Glutamatergic neuron (in vitro differentiated cells): ENCODE measurements around the gene BRWD1. TPM values are rescaled to one million over a fixed set of nuclear protein-coding genes. Genes with fewer than 3 reads are reported as not detected.
A peak's percentile ranks its signal among the peaks of the same experiment; 100 is the strongest.
"Not testable (repeated sequence)": the region's sequence is repeated elsewhere in the genome, so short reads cannot be mapped to it uniquely, and the experiment has no call there.

Experiments
- DNase-seq: peaks from one replicate; pipeline ENCODE4 v3.0.0; 2022
- H3K27ac Mint-ChIP-seq: one replicate; pipeline ENCODE4 v1.8.0; 2020; ENCODE audit warnings: mild to moderate bottlenecking, mixed read lengths, inconsistent platforms; ENCODE audit not compliant: unreplicated experiment
- H3K27me3 Mint-ChIP-seq: one replicate; pipeline ENCODE4 v1.8.0; 2020; ENCODE audit warnings: mild to moderate bottlenecking, moderate library complexity, mixed read lengths, inconsistent platforms; ENCODE audit not compliant: unreplicated experiment
- H3K36me3 Mint-ChIP-seq: one replicate; pipeline ENCODE4 v1.8.0; 2020; ENCODE audit warnings: mild to moderate bottlenecking, mixed read lengths, inconsistent platforms; ENCODE audit not compliant: unreplicated experiment
- H3K4me1 Mint-ChIP-seq: one replicate; pipeline ENCODE4 v1.8.0; 2020; ENCODE audit warnings: mild to moderate bottlenecking, low read depth, mixed read lengths, inconsistent platforms; ENCODE audit not compliant: unreplicated experiment
- H3K4me3 Mint-ChIP-seq: one replicate; pipeline ENCODE4 v1.8.0; 2020; ENCODE audit warnings: mild to moderate bottlenecking, mixed read lengths, inconsistent platforms; ENCODE audit not compliant: unreplicated experiment
- H3K9me3 Mint-ChIP-seq: one replicate; pipeline ENCODE4 v1.8.0; 2020; ENCODE audit warnings: mild to moderate bottlenecking, moderate library complexity, mixed read lengths, inconsistent platforms; ENCODE audit not compliant: unreplicated experiment
- CTCF ChIP-seq: fragments of 200-600 bp; sonication (generic); IDR thresholded peaks from one replicate; pipeline ENCODE4 v1.5.0; 2021; ENCODE audit not compliant: partially characterized antibody, unreplicated experiment
- total RNA-seq: library from RNA; stranded (reverse); fragmentation: NEBNext Ultra II Directional; extraction: Animal tissue kit (Norgen Biotek cat#: 25700); gene quantifications from one replicate; pipeline ENCODE4 v1.2.1, GENCODE V29; 2021; ENCODE audit not compliant: unreplicated experiment

The BRWD1 gene
- total RNA-seq, 1 donor from 2014 or later = 64.6 TPM

- Mint-ChIP-seq H3K4me3 (no peak overlapping the region), H3K27me3 (peaks cover 3% of the 10 kb centered on the region), H3K4me1 (peaks cover 21% of the 10 kb centered on the region), H3K9me3 (peaks cover 7% of the 10 kb centered on the region), H3K27ac (peak overlapping the region; percentile 6), H3K36me3 (no peaks in the 10 kb centered on the region)
- no peak for DNase-seq
- no peak for TF ChIP-seq CTCF
These were observed 175.9 kb downstream of the BRWD1 start for GRCh38 chr21:39137248-39138178.

DNA sequence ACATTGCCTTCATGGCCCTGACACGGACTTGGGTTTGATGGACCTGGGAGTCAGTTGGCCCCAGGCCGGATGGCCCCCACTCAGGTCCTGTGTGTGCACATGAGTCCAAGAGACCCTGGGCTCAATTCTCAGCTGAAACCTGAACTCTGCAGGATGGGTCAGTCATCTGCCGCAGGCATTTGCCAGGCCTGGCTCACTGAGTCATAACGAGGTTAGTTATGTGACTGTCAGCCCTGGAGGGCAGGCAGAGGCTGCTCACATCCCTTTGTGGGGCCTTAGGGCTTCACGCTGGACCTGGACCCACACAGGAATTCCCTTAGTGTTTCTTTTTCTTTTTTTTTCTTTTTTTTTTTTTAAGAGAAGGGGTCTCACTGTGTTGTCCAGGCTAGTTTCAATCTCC lies 176.7 kb downstream of the BRWD1 start:
- no peak for DNase-seq
- no peak overlapping the region for H3K27ac Mint-ChIP-seq
- H3K9me3 Mint-ChIP-seq = peaks cover 4% of the 10 kb centered on the region
- H3K4me3 Mint-ChIP-seq = no peak overlapping the region
- H3K4me1 Mint-ChIP-seq = peaks cover 16% of the 10 kb centered on the region
- TF ChIP-seq CTCF = no peak
- peaks cover 3% of the 10 kb centered on the region for H3K27me3 Mint-ChIP-seq
- H3K36me3 Mint-ChIP-seq = no peaks in the 10 kb centered on the region

DNA sequence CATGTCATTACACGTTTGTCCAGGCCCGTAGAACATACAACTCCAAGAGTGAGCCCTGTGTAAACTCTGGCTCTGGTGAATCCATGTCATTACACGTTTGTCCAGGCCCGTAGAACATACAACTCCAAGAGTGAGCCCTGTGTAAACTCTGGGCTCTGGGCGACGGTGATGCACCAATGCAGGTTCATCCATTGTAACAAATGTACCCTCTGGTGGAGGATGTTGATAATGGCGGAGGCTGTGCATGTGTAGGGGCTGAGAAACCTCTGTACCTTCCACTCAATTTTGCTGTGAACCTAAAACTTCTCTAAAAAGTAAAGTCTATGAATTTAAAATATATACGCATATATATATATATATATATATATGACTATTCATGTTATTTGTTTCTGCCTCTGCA lies 177.3 kb downstream of the BRWD1 start:
- H3K27ac Mint-ChIP-seq, H3K27me3 Mint-ChIP-seq, H3K4me3 Mint-ChIP-seq, H3K36me3 Mint-ChIP-seq, H3K9me3 Mint-ChIP-seq: not testable (repeated sequence)
- TF ChIP-seq CTCF = peak; percentile 35
- H3K4me1 Mint-ChIP-seq = peaks cover 11% of the 10 kb centered on the region
- DNase-seq = peak; percentile 38

DNA sequence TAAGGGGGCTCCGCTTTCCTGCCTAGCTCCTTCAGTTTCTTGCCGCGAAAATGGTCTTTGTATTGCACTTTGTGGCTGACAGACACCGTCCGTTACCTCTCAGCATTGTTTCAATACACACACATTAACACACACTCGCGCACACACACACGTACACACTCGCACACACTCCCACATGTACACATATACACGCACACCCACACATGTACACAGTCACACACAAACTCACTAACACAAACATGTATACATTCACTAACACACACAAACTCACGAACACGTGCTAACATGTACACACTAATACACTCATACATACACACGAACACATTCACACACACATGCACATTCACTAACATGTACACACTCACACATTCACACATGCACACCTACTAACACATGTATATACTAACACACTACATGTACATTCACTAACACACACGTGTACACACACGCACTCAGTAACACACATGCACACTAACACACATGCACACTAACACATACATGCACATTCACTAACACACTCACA lies 179.1 kb downstream of the BRWD1 start:
- no peak for TF ChIP-seq CTCF
- no peak overlapping the region for H3K27ac Mint-ChIP-seq
- H3K4me1 Mint-ChIP-seq = peaks cover 7% of the 10 kb centered on the region
- DNase-seq = no peak
- no peaks in the 10 kb centered on the region for H3K36me3 Mint-ChIP-seq
- no peaks in the 10 kb centered on the region for H3K27me3 Mint-ChIP-seq
- H3K9me3 Mint-ChIP-seq = no peaks in the 10 kb centered on the region
- H3K4me3 Mint-ChIP-seq = no peak overlapping the region

Other genes with a start within 250 kb of the BRWD1 start
- gene PSMG1, start 130.2 kb downstream of the BRWD1 start, total RNA-seq = 28.7 TPM
- 231 TPM for gene HMGN1, start 35.5 kb upstream of the BRWD1 start, total RNA-seq
- gene LCA5L, start 132.1 kb upstream of the BRWD1 start, total RNA-seq = not detected
- gene SH3BGR, start 138.3 kb upstream of the BRWD1 start, total RNA-seq = 1.5 TPM